Esophagus (tissue), 2 donors: ENCODE measurements around the gene GLI3. TPM values are rescaled to one million over a fixed set of nuclear protein-coding genes. Genes with fewer than 3 reads are reported as not detected.

Source experiments
- H3K27ac ChIP-seq, 2 donors: one replicate each; pipeline ENCODE4 v1.5.1; 2013; ENCODE audit warnings: low read depth in 2 of 2, mild to moderate bottlenecking in 2 of 2, inconsistent platforms in 1 of 2, low read length in 1 of 2, moderate library complexity in 1 of 2
- H3K27me3 ChIP-seq, 2 donors: one replicate each; pipeline ENCODE4 v1.6.1; 2013; ENCODE audit warnings: low read length in 2 of 2, control low read depth in 1 of 2, mild to moderate bottlenecking in 1 of 2; ENCODE audit not compliant: insufficient read depth in 2 of 2, control insufficient read depth in 1 of 2
- H3K36me3 ChIP-seq, 2 donors: one replicate each; pipeline ENCODE4 v1.6.1; 2013; ENCODE audit warnings: low read length in 1 of 2; ENCODE audit not compliant: control insufficient read depth in 2 of 2, insufficient read depth in 2 of 2
- H3K4me1 ChIP-seq, 2 donors: one replicate each; pipeline ENCODE4 v1.6.1; 2013; ENCODE audit warnings: low read length in 1 of 2; ENCODE audit not compliant: control insufficient read depth in 2 of 2, insufficient read depth in 2 of 2
- H3K4me3 ChIP-seq, 2 donors: one replicate each; pipeline ENCODE4 v1.5.1; 2013; ENCODE audit warnings: low read length in 2 of 2, mild to moderate bottlenecking in 2 of 2, low read depth in 1 of 2, moderate library complexity in 1 of 2
- H3K9me3 ChIP-seq, 2 donors: one replicate each; pipeline ENCODE4 v1.6.1; 2013; ENCODE audit warnings: mild to moderate bottlenecking in 2 of 2, low read depth in 1 of 2, low read length in 1 of 2, moderate library complexity in 1 of 2; ENCODE audit not compliant: control insufficient read depth in 2 of 2, insufficient read depth in 1 of 2
- WGBS, 2 donors: extraction: QIAGEN DNeasy Blood & Tissue Kit; methylation state at CpG; one replicate each; pipeline ENCODE4 v1.1.7; 2013; 5-methylcytosine and 5-hydroxymethylcytosine counted together
- polyA plus RNA-seq, 2 donors: library from polyadenylated mRNA; stranded (reverse); fragments of 200-250 nt; gene quantifications; one replicate each; pipeline ENCODE4 v1.2.3, GENCODE V29; 2013
- donor health status: healthy with polysubstance abuse.
- donor health status: Bipolar disorder and iron deficiency.

GLI3 gene
- polyA plus RNA-seq, 2 donors: 1.0 to 1.8 TPM

DNA sequence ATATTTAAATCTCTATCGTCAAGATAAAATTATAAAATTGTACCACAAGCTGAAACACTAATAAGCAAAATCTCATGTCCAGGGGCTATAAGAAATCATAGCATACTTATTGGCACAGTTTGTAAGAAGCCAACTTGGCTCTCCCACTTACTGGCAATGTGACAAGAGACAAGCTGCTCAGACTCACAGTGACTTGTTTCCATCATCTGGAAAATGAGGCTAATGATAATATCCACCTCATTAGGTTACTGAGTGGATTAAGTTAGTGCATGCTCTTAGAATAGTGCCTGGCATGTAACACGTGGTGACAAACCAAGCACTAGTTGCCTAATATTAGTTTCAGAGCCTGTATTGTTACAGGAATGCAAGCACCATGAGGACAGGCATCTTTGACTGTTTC lies 234.4 kb downstream of the GLI3 start:
- Histone ChIP-seq H3K27ac (no peak overlapping the region), H3K4me3 (no peak overlapping the region), H3K36me3 (no peaks in the 10 kb centered on the region), H3K9me3 (no peaks in the 10 kb centered on the region), H3K4me1 (no peaks in the 10 kb centered on the region), H3K27me3 (no peaks in the 10 kb centered on the region)
- 31 to 39% methylated on average over 2 of the region's 2 CpGs for WGBS, 2 donors

- Histone ChIP-seq H3K4me3 (no peak overlapping the region), H3K27ac (no peak overlapping the region), H3K27me3 (no peaks in the 10 kb centered on the region), H3K9me3 (no peaks in the 10 kb centered on the region), H3K36me3 (no peaks in the 10 kb centered on the region), H3K4me1 (no peaks in the 10 kb centered on the region)
- 91 to 94% methylated on average over 6 of the region's 6 CpGs for WGBS, 2 donors
Observed at GRCh38 chr7:41999736-42000283, 237.2 kb downstream of the GLI3 start.

DNA sequence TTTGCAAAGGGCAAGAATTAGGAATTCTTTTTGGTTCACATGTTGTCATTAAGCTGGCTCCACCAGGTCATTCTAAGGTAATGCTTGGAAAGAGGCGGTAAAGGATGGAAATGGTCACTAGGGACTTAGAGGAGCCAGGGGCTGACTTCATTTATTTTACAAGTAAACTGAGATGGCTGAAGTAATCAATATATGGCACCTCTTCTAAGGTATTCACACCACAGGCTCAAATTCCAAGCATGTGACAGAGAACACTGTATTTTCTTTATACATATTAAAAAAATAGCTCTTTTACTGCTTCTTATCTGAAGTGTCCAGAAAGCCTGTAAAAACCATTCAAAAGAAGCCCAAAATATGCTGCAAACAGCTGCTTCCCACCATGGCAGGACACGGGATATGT lies 239.0 kb downstream of the GLI3 start:
- no peaks in the 10 kb centered on the region for H3K36me3 ChIP-seq
- no peak overlapping the region for H3K4me3 ChIP-seq
- H3K27me3 ChIP-seq: no peaks in the 10 kb centered on the region
- no peaks in the 10 kb centered on the region for H3K9me3 ChIP-seq
- no peaks in the 10 kb centered on the region for H3K4me1 ChIP-seq
- H3K27ac ChIP-seq: no peak overlapping the region
- WGBS, 2 donors: 77 to 92% methylated on average over 2 of the region's 2 CpGs

- H3K27ac ChIP-seq: no peak overlapping the region
- WGBS, 2 donors: 89 to 97% methylated on average over 2 of the region's 2 CpGs
- no peak overlapping the region for H3K4me3 ChIP-seq
- no peaks in the 10 kb centered on the region for H3K27me3 ChIP-seq
- H3K36me3 ChIP-seq: no peaks in the 10 kb centered on the region
- no peaks in the 10 kb centered on the region for H3K9me3 ChIP-seq
- no peaks in the 10 kb centered on the region for H3K4me1 ChIP-seq
Observed at GRCh38 chr7:41997151-41997550, 239.9 kb downstream of the GLI3 start.

- Histone ChIP-seq H3K27ac (no peak overlapping the region), H3K9me3 (no peaks in the 10 kb centered on the region), H3K27me3 (no peaks in the 10 kb centered on the region), H3K4me3 (no peak overlapping the region), H3K36me3 (no peaks in the 10 kb centered on the region), H3K4me1 (no peaks in the 10 kb centered on the region)
- 46 to 57% methylated on average over 4 of the region's 4 CpGs for WGBS, 2 donors
Observed at GRCh38 chr7:41996381-41997035, 240.5 kb downstream of the GLI3 start.

- Histone ChIP-seq H3K9me3 (no peaks in the 10 kb centered on the region), H3K4me3 (no peak overlapping the region), H3K27ac (no peak overlapping the region), H3K4me1 (peaks cover 0 to 1% of the 10 kb centered on the region in 2 donors), H3K27me3 (no peaks in the 10 kb centered on the region), H3K36me3 (no peaks in the 10 kb centered on the region)
- 83 to 90% methylated on average over 2 of the region's 2 CpGs for WGBS, 2 donors
Observed at GRCh38 chr7:41995632-41996271, 241.3 kb downstream of the GLI3 start.

- no peak overlapping the region for H3K27ac ChIP-seq
Observed at GRCh38 chr7:41994746-41995110, 242.3 kb downstream of the GLI3 start.

DNA sequence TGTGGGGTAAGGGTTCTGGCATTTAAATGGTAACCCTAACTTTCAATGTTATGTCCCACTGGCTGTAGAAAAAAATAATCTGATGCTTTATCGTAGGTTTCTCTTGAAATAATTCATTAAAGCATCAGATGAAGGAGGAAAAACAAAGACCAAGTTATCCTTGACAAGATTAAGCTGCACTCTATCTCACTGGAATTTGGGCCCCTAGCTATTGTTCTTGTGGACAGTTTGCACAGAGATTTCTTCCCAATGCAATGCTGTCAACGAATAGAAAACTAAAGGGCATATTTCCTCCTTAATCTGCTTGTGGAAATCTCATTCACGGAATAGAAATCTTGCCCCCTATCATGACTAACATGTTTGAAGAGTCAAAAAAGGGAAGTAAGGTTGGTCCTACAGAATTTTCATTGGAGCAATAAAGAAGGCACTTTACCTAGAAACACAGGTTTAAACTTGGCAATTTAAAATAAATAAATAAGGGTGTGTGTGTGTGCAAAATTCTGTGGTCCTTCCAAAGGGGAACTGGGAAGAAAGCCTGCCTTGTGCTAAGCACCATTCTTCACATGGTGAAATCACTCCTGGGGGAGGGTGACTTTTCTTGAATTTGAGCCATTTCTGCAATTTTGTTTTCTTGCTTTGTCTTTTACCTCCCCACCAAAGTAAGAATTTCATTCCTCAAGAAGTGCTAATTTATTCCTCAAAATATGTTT lies 242.8 kb downstream of the GLI3 start:
- H3K4me3 ChIP-seq: no peak overlapping the region
- H3K27me3 ChIP-seq: no peaks in the 10 kb centered on the region
- WGBS, 2 donors: 61 to 68% methylated on average over 3 of the region's 3 CpGs
- no peak overlapping the region for H3K27ac ChIP-seq
- no peaks in the 10 kb centered on the region for H3K9me3 ChIP-seq
- peaks cover 0 to 3% of the 10 kb centered on the region in 2 donors for H3K4me1 ChIP-seq
- no peaks in the 10 kb centered on the region for H3K36me3 ChIP-seq

More at GRCh38 chr7:41994746-41995110, 242.3 kb downstream of the GLI3 start:
- 78 to 82% methylated on average over 4 of the region's 4 CpGs for WGBS, 2 donors
- no peaks in the 10 kb centered on the region for H3K9me3 ChIP-seq
- H3K4me1 ChIP-seq: peaks cover 0 to 3% of the 10 kb centered on the region in 2 donors
- no peaks in the 10 kb centered on the region for H3K27me3 ChIP-seq
- H3K36me3 ChIP-seq: no peaks in the 10 kb centered on the region
- no peak overlapping the region for H3K4me3 ChIP-seq

DNA sequence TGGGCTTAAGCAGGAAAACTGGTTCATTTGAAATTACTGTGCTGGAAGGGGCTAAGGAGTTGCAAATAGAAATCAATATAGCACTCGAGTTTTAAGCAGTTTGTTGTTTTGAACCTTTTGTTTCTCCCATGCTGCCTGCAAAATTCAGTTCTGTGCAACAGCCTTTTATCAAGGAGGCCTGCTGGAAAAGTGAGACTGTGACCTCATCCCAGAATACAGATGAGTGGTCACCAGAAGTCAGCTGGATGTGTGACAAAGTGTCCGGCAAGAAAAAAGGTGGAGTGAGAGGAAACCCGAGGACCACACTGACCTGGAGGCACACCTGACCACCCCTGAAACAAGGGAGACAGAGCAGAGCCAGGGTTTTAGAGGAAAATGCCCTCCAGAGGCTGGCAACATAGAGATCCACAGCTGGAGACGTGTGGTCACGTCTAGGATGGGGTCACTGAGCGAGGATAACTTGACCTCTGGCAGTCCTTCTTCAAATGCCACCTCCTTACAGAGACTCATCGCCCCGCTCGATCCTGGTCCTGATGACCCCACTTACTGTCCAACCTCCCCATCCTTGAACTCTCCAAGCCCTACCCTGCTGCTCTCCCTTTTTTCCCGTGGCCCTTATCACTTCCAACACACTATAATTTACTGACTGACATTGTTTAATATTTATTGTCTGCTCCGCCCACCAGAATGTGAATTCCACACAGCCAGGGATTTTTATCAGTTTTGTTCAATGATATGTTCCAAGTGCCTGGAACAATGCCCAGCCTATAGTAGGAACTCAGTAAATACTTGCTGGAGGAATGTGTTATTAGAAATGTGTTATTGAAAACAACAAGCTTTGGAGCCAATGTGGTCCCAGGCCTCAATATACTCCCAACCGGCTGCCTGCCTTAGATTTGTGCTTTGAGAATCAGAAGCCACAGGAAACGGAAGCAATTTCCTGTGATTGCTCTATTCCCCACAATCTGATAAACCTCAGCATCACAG lies 243.8 kb downstream of the GLI3 start:
- H3K27me3 ChIP-seq: no peaks in the 10 kb centered on the region
- H3K4me3 ChIP-seq: no peak overlapping the region
- 67 to 69% methylated on average over 13 of the region's 13 CpGs for WGBS, 2 donors
- H3K27ac ChIP-seq: no peak overlapping the region
- no peaks in the 10 kb centered on the region for H3K36me3 ChIP-seq
- H3K4me1 ChIP-seq: peaks cover 0 to 3% of the 10 kb centered on the region in 2 donors
- H3K9me3 ChIP-seq: no peaks in the 10 kb centered on the region
